Gastroesophageal sphincter (tissue), 4 donors: Measurements from ENCODE around the gene FRMPD4. TPM values are rescaled to one million over a fixed set of nuclear protein-coding genes. Genes with fewer than 3 reads are reported as not detected.

Experiments
- ATAC-seq: fragments of 150-250 bp; one replicate; pipeline ENCODE4 v1.9.1; 2016; ENCODE audit warnings: mild to moderate bottlenecking, moderate library complexity
- H3K27ac ChIP-seq, 4 donors: fragments of 200-600 bp; sonication (generic) in 3 of 4; 1 replicate in 3 of 4; 2 replicates in 1 of 4; pipeline ENCODE4 v1.5.1; 2016 to 2019
- H3K27me3 ChIP-seq: fragments of 200-600 bp; sonication (generic); one replicate; pipeline ENCODE4 v1.5.1; 2019
- H3K36me3 ChIP-seq, 2 donors: fragments of 200-600 bp; sonication (generic); one replicate each; pipeline ENCODE4 v1.5.1; 2019; ENCODE audit warnings: control low read depth in 1 of 2
- H3K4me1 ChIP-seq, 3 donors: fragments of 200-600 bp; sonication (generic); 1 replicate in 2 of 3; 2 replicates in 1 of 3; pipeline ENCODE4 v1.5.1; 2016 to 2019; ENCODE audit warnings: control low read depth in 2 of 3
- H3K4me3 ChIP-seq, 2 donors: fragments of 200-600 bp; sonication (generic); one replicate each; pipeline ENCODE4 v1.5.1; 2019; ENCODE audit warnings: mild to moderate bottlenecking in 1 of 2, moderate library complexity in 1 of 2
- H3K9me3 ChIP-seq, 3 donors: fragments of 200-600 bp; sonication (generic); one replicate each; pipeline ENCODE4 v1.5.1; 2017 to 2019; ENCODE audit warnings: control low read depth in 2 of 3
- EP300 ChIP-seq: sonication (generic); formaldehyde crosslinking; IDR thresholded peaks from one replicate; pipeline ENCODE4 v1.6.1; 2017; ENCODE audit warnings: antibody characterized with exemption, mild to moderate bottlenecking
- POLR2A ChIP-seq, 2 donors: fragments of 450-650 bp; IDR thresholded peaks; one replicate each; pipeline ENCODE4 v1.6.1; 2017; ENCODE audit warnings: antibody characterized with exemption in 2 of 2, mild to moderate bottlenecking in 2 of 2, moderate library complexity in 1 of 2
- POLR2AphosphoS5 ChIP-seq: sonication (generic); formaldehyde crosslinking; IDR thresholded peaks from one replicate; pipeline ENCODE4 v1.6.1; 2017; ENCODE audit warnings: antibody characterized with exemption
- WGBS, 2 donors: methylation state at CpG; one replicate each; pipeline ENCODE4 v1.1.5; 2018; ENCODE audit warnings: low coverage in 1 of 2; 5-methylcytosine and 5-hydroxymethylcytosine counted together
- total RNA-seq, 4 donors: library from RNA; depleted of rRNA; stranded (reverse); fragments of >200 nt; gene quantifications; one replicate each; pipeline ENCODE4 v1.1.0, GENCODE V29; 2016
- TF ChIP-seq, protein P1 (sequence below), 4 experiments: fragments of 200-600 bp in 2 of 4; fragments of 450-650 bp in 2 of 4; sonication (generic) in 1 of 4; IDR thresholded peaks; one replicate each; pipeline ENCODE4 v1.5.1; 2017 to 2019; ENCODE audit warnings: antibody characterized with exemption in 4 of 4, mild to moderate bottlenecking in 2 of 4, moderate library complexity in 2 of 4

FRMPD4 gene
- total RNA-seq, 4 donors from 2014 or later: 0.31 to 2.1 (median 1.3) TPM; not detected in 1

DNA sequence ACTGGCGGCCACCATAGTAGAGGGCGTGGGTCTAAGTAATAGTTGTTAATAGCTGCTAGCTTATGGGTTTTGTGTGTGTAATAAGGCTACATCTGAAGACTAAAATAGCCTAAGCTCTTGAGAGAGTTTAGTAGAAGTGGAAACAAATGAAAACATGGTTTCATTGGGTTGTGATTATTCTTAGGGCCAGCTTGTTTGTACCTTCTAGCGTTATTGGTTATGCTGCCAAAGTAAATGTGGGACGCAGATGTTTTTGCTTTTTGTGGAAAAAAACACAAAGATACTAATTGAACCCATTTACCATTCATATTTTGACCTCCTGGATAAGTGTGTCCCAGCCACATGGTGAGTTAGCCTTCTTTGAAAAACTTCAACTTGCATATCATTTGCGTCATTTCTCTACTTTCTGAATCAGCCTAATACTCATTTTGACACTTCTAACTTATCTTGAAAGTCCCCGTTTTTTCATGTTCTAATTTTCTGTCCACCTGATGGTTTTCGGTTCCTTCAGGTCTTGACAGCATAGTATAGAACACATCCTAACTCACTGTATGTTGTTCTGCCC lies 305.3 kb downstream of the FRMPD4 start:
- no peaks in the 10 kb centered on the region for H3K27me3 ChIP-seq
- TF ChIP-seq POLR2AphosphoS5 (no peak), EP300 (no peak), POLR2A (IDR thresholded peaks at IDR 0.05) (no peak)
- TF ChIP-seq, protein P1, sequence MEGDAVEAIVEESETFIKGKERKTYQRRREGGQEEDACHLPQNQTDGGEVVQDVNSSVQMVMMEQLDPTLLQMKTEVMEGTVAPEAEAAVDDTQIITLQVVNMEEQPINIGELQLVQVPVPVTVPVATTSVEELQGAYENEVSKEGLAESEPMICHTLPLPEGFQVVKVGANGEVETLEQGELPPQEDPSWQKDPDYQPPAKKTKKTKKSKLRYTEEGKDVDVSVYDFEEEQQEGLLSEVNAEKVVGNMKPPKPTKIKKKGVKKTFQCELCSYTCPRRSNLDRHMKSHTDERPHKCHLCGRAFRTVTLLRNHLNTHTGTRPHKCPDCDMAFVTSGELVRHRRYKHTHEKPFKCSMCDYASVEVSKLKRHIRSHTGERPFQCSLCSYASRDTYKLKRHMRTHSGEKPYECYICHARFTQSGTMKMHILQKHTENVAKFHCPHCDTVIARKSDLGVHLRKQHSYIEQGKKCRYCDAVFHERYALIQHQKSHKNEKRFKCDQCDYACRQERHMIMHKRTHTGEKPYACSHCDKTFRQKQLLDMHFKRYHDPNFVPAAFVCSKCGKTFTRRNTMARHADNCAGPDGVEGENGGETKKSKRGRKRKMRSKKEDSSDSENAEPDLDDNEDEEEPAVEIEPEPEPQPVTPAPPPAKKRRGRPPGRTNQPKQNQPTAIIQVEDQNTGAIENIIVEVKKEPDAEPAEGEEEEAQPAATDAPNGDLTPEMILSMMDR (IDR thresholded peaks at IDR 0.05): no peak
- H3K36me3 ChIP-seq: no peaks in the 10 kb centered on the region
- no peak overlapping the region for H3K4me3 ChIP-seq
- WGBS, 2 donors: 67% methylated on average over 4 to 6 of the region's 7 CpGs
- no peaks in the 10 kb centered on the region for H3K9me3 ChIP-seq
- H3K4me1 ChIP-seq: no peaks in the 10 kb centered on the region
- no peak overlapping the region for H3K27ac ChIP-seq
- ATAC-seq: no peak

DNA sequence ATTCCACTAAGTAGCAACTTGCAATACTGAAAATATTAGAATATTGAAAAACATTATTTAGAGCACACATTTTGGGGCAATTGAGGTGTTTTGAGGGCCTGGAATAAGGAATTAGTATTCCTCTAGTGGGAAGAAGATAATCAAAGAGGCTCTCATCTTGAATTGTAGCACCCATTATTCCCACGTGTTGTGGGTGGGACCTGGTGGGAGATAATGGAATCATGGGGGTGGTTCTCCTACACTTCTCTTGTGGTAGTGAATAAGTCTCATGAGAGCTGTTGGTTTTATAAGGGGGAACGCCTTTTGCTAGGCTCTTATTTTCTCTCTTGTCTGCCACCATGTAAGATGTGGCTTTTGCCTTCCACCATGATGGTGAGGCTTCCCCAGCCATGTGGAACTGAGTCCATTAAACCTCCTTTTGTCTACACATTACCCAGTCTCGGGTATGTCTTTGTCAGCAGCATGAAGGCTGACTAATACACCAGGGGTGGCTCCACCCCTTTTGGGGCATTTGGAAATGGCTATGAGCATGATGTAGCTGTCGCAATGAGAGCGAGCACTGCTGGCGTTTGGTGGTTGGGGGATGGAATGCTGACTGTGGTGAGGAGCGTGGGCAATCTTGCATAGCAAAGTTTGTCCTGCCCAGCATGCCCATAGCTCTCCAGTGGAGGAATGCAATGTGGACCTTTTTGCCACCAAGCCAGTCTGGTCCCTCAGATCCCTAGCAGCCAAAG lies 308.2 kb downstream of the FRMPD4 start:
- Histone ChIP-seq H3K4me3 (no peak overlapping the region), H3K4me1 (no peaks in the 10 kb centered on the region), H3K27ac (no peak overlapping the region), H3K9me3 (no peaks in the 10 kb centered on the region), H3K27me3 (no peaks in the 10 kb centered on the region), H3K36me3 (no peaks in the 10 kb centered on the region)
- TF ChIP-seq POLR2A (IDR thresholded peaks at IDR 0.05): no peak
- TF ChIP-seq, protein P1 (IDR thresholded peaks at IDR 0.05): no peak
- TF ChIP-seq POLR2AphosphoS5: no peak
- no peak for TF ChIP-seq EP300
- 80 to 100% methylated on average over 1 of the region's 7 CpGs for WGBS, 2 donors
- ATAC-seq: no peak

DNA sequence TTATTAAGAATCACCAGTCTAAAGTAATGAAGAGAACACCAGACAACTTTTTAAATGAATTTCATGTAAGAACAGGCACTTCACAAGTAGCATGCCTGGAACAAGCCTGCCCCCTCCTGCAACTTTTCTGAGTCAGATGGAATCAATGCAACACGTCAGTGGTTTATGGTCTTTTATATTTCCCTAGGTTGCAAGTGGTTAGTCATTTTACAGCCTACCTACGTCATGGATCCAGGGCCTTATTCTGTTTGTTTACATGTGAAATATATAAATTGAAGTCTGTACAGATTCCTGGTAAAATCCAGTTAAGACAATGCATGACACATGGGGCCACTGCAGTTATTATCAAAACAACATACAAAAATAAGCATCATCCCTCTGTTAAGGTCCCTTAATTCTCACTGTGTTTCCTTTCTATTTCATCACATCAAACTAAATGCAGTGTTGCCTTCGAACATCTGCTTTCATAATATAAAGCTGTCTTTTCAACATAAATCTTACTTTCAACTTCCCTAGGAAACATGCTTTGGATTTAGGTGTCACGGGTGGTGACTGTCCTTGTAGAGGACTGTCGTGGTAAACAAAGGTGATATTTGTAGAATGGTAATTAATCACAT lies 309.3 kb downstream of the FRMPD4 start:
- Histone ChIP-seq H3K4me1 (no peaks in the 10 kb centered on the region), H3K27me3 (no peaks in the 10 kb centered on the region), H3K27ac (no peak overlapping the region), H3K4me3 (no peak overlapping the region), H3K36me3 (no peaks in the 10 kb centered on the region), H3K9me3 (no peaks in the 10 kb centered on the region)
- TF ChIP-seq POLR2A (IDR thresholded peaks at IDR 0.05) (no peak), EP300 (no peak)
- 39 to 61% methylated on average over 3 to 5 of the region's 5 CpGs for WGBS, 2 donors
- no peak for ATAC-seq

DNA sequence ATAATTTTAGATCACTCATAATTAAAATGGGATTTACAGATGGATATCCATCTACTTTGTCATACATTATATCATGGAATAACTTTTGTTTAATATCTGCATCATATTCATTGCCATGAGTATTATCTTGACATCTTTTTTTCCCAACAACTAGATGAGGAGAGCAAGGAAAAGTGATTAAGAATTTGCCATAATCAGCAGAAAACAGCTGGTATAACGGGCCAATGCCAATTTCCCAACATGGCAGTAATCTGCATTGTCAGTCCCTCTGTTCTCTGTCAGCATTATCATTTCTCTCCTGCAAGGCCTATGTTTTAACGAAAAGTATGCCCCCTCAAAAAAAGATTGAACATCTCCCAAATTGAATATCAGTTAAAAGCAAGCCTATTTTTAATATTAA lies 314.0 kb downstream of the FRMPD4 start:
- no peaks in the 10 kb centered on the region for H3K27me3 ChIP-seq

DNA sequence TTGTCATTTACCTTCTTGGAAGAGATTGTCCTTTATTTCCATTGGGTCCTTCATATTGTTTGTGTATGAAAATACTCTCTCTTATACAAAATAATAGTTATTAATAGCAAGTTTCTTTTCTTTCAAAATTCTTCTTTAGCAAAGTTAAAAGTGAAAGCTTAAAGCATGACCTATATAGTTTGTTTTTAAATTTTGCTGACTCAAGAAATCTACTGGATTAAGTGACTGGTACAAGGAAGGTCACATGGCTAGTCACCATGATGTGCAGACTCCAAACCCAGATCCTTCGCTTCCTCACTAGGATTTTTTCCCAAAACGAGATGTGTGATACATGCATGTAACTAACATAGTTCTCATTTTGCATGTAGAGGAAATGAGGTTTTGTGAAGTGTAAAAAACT lies 322.7 kb downstream of the FRMPD4 start:
- WGBS, 2 donors: 85 to 91% methylated on average over 2 of the region's 2 CpGs
- Histone ChIP-seq H3K4me3 (no peak overlapping the region), H3K36me3 (no peaks in the 10 kb centered on the region), H3K27ac (no peak overlapping the region), H3K27me3 (no peaks in the 10 kb centered on the region), H3K4me1 (no peaks in the 10 kb centered on the region), H3K9me3 (no peaks in the 10 kb centered on the region)
- no peak for TF ChIP-seq POLR2A (IDR thresholded peaks at IDR 0.05)
- TF ChIP-seq, protein P1 (IDR thresholded peaks at IDR 0.05): no peak
- ATAC-seq: no peak

More for the DNA sequence above, 314.0 kb downstream of the FRMPD4 start:
- no peaks in the 10 kb centered on the region for H3K36me3 ChIP-seq
- ATAC-seq: no peak
- H3K9me3 ChIP-seq: no peaks in the 10 kb centered on the region
- H3K4me1 ChIP-seq: no peaks in the 10 kb centered on the region
- WGBS, 2 donors: 66 to 72% methylated on average over 2 of the region's 2 CpGs
- no peak overlapping the region for H3K27ac ChIP-seq
- no peak for TF ChIP-seq EP300
- TF ChIP-seq POLR2AphosphoS5: no peak
- TF ChIP-seq, protein P1 (IDR thresholded peaks at IDR 0.05): no peak
- no peak for TF ChIP-seq POLR2A (IDR thresholded peaks at IDR 0.05)
- no peak overlapping the region for H3K4me3 ChIP-seq
